Hair follicle dermal papilla cell (primary cell): ENCODE measurements around the gene PLIN5. TPM values are rescaled to one million over a fixed set of nuclear protein-coding genes. Genes with fewer than 3 reads are reported as not detected.

Source experiments
- total RNA-seq: library from RNA; depleted of rRNA; stranded (reverse); fragments of >200 nt; gene quantifications from 2 replicates; pipeline ENCODE4 v1.2.3, GENCODE V29; 2012

Gene PLIN5
- total RNA-seq, result not detected in 2 replicates

GRCh38 chr19:4534836-4535658, at the start of gene PLIN5:
Gene PLIN5, minus strand, starts transcription at chr19:4535224. Its CDS starts 1,150 bp downstream, at chr19:4534074.

GRCh38 chr19:4559569-4559968, 24.5 kb upstream of the PLIN5 start, which contains the start of gene SEMA6B:
Gene SEMA6B, minus strand, starts transcription at chr19:4559684. Its CDS starts 1,227 bp downstream, at chr19:4558457.

GRCh38 chr19:4539693-4540581, 4.9 kb upstream of the PLIN5 start, which contains the start of gene LRG1:
Gene LRG1, minus strand, starts transcription at chr19:4540036. Its CDS starts 23 bp downstream, at chr19:4540013.

GRCh38 chr19:4518345-4519171, 16.5 kb downstream of the PLIN5 start, which contains the start of gene PLIN4:
Gene PLIN4, minus strand, starts transcription at chr19:4518486. Its CDS starts 214 bp downstream, at chr19:4518272.

Other genes starting within 250 kb of the PLIN5 start
- 0.36 TPM in 1 of 2 replicates, not detected in the other for gene TMIGD2, start 232.8 kb downstream of the PLIN5 start, total RNA-seq
- 5.7 and 7.8 TPM in 2 replicates for gene FSD1, start 230.6 kb downstream of the PLIN5 start, total RNA-seq
- gene STAP2, start 196.4 kb downstream of the PLIN5 start, total RNA-seq, result 3.1 and 4.9 TPM in 2 replicates
- gene MPND, start 191.7 kb downstream of the PLIN5 start, total RNA-seq, result 5.3 and 5.4 TPM in 2 replicates
- gene SH3GL1, start 134.7 kb downstream of the PLIN5 start, total RNA-seq, result 104 and 122 TPM in 2 replicates
- gene CHAF1A, start 132.6 kb downstream of the PLIN5 start, total RNA-seq, result 5.2 and 6.4 TPM in 2 replicates
- 101 and 116 TPM in 2 replicates for gene UBXN6, start 77.4 kb downstream of the PLIN5 start, total RNA-seq
- gene HDGFL2, start 62.9 kb downstream of the PLIN5 start, total RNA-seq, result 58.1 and 65.7 TPM in 2 replicates
- gene PLIN4, start 16.7 kb downstream of the PLIN5 start, total RNA-seq, result under 0.01 and 0.16 TPM in 2 replicates
- gene LRG1, start 4.8 kb upstream of the PLIN5 start, total RNA-seq, result not detected in 2 replicates
- gene SEMA6B, start 24.5 kb upstream of the PLIN5 start, total RNA-seq, result 0.12 and 0.49 TPM in 2 replicates
- 1.9 and 2.1 TPM in 2 replicates for gene TNFAIP8L1, start 104.3 kb upstream of the PLIN5 start, total RNA-seq
- gene MYDGF, start 135.1 kb upstream of the PLIN5 start, total RNA-seq, result 80.5 and 117 TPM in 2 replicates
- gene DPP9, start 188.6 kb upstream of the PLIN5 start, total RNA-seq, result 29.9 and 35.6 TPM in 2 replicates